GM12878 (cell line): ENCODE measurements around the gene RFXAP. TPM values are rescaled to one million over a fixed set of nuclear protein-coding genes. Genes with fewer than 3 reads are reported as not detected.

Experiments
- ATAC-seq: fragments of 200-7000 bp; cut with Tn5 transposase; 3 replicates; pipeline ENCODE4 v1.9.1; 2020; ENCODE audit warnings: mild to moderate bottlenecking, moderate library complexity
- BruUV-seq: library from RNA; stranded (reverse); fragments of 400-500 nt; replicated peaks from 2 replicates; lab custom pipeline; 2021; lab: Mats Ljungman, UMichigan
- CTCF ChIA-PET: fragments of 300-600 bp; sonication (Branson Sonifier 250); formaldehyde crosslinking; extraction: SDS; loops from one replicate; lab custom pipeline; 2021; ENCODE audit warnings: inconsistent platforms; lab: Yijun Ruan, JAX
- POLR2A ChIA-PET: fragments of 350-600 bp; formaldehyde crosslinking; extraction: SDS; loops from one replicate; lab custom pipeline; 2021; ENCODE audit warnings: inconsistent platforms; lab: Charles Lee
- RAD21 ChIA-PET: fragments of 300-600 bp; sonication (Branson Sonifier 250); formaldehyde crosslinking; loops from one replicate; lab custom pipeline; 2023; ENCODE audit warnings: antibody characterized with exemption; ENCODE audit not compliant: unreplicated experiment; lab: Charles Lee
- SMC1A ChIA-PET: fragments of 300-600 bp; sonication (Branson Sonifier 250); formaldehyde crosslinking; loops from one replicate; lab custom pipeline; 2023; ENCODE audit not compliant: unreplicated experiment, uncharacterized antibody; lab: Charles Lee
- DNase-seq: peaks from one replicate; pipeline ENCODE4 v3.0.0-alpha.2; 2011; ENCODE audit warnings: low read depth, low spot score
- FAIRE-seq: peaks from 3 replicates; lab custom pipeline; 2011; peaks lifted over from hg19 to GRCh38; lab: Jason Lieb, UNC
- H2AFZ ChIP-seq: 2 replicates; pipeline ENCODE4 v1.6.0; 2011; ENCODE audit warnings: low read depth, low read length, control low read depth; ENCODE audit not compliant: control insufficient read depth
- H3K27ac ChIP-seq: 2 replicates; pipeline ENCODE4 v1.5.1; 2011; ENCODE audit warnings: control low read depth; ENCODE audit not compliant: control insufficient read depth, insufficient read depth
- H3K27me3 ChIP-seq, 2 experiments: replicated peaks in 1 of 2; 2 replicates each; pipeline versions ENCODE4 v1.6.0 to v1.6.1; 2011; ENCODE audit warnings: low read length in 1 of 2; ENCODE audit not compliant: control insufficient read depth in 2 of 2, insufficient read depth in 2 of 2
- H3K36me3 ChIP-seq, 2 experiments: 2 replicates each; pipeline ENCODE4 v1.5.1; 2011; ENCODE audit warnings: low read length in 1 of 2; ENCODE audit not compliant: control insufficient read depth in 2 of 2, insufficient read depth in 2 of 2
- H3K4me1 ChIP-seq: 2 replicates; pipeline ENCODE4 v1.6.1; 2011; ENCODE audit warnings: mild to moderate bottlenecking, low read length, moderate library complexity, mixed read lengths; ENCODE audit not compliant: control insufficient read depth, insufficient read depth
- H3K4me2 ChIP-seq: 2 replicates; pipeline ENCODE4 v1.6.0; 2011; ENCODE audit warnings: control low read depth; ENCODE audit not compliant: control insufficient read depth, insufficient read depth
- H3K4me3 ChIP-seq: fragments of 200-600 bp; sonication (generic); 2 replicates; pipeline ENCODE4 v1.5.1; 2016
- H3K79me2 ChIP-seq: 2 replicates; pipeline ENCODE4 v1.6.0; 2011; ENCODE audit warnings: low read length; ENCODE audit not compliant: control insufficient read depth, insufficient read depth
- H3K9ac ChIP-seq: 2 replicates; pipeline ENCODE4 v1.8.0; 2011; ENCODE audit warnings: low read length, control low read depth, mixed read lengths; ENCODE audit not compliant: control insufficient read depth, insufficient read depth
- H3K9me3 ChIP-seq: replicated peaks from 3 replicates; pipeline ENCODE4 v1.5.1; 2011; ENCODE audit warnings: mild to moderate bottlenecking, low read length; ENCODE audit not compliant: control insufficient read depth, insufficient read depth
- H4K20me1 ChIP-seq: 2 replicates; pipeline ENCODE4 v1.6.0; 2011; ENCODE audit not compliant: control insufficient read depth, insufficient read depth
- BCLAF1 ChIP-seq: fragments of 450-650 bp; IDR thresholded peaks from 2 replicates; pipeline ENCODE4 v1.6.1; 2017; ENCODE audit warnings: antibody characterized with exemption, mild to moderate bottlenecking, moderate library complexity
- E4F1 ChIP-seq: fragments of 450-650 bp; IDR thresholded peaks from 2 replicates; pipeline ENCODE4 v1.6.1; 2018; ENCODE audit warnings: borderline replicate concordance, mild to moderate bottlenecking; ENCODE audit not compliant: partially characterized antibody
- NKRF ChIP-seq: fragments of 450-650 bp; conservative IDR thresholded peaks from 2 replicates; pipeline ENCODE4 v1.6.1; 2017; ENCODE audit warnings: mild to moderate bottlenecking, moderate library complexity
- SRF ChIP-seq, 2 experiments: IDR thresholded peaks; 2 replicates each; pipeline ENCODE4 v1.6.1; 2011; ENCODE audit warnings: low read depth in 2 of 2, low read length in 2 of 2, mild to moderate bottlenecking in 1 of 2, moderate library complexity in 1 of 2
- whole genome bisulfite sequencing: methylation state at CpG from one replicate; pipeline ENCODE4 v1.1.6; 2016; ENCODE audit warnings: low lambda C conversion rate; ENCODE audit not compliant: insufficient replicate concordance, insufficient coverage; ENCODE audit errors: missing lambda C conversion rate; 5-methylcytosine and 5-hydroxymethylcytosine counted together
- in situ Hi-C: fragments of 300-500 bp; cut with MboI; formaldehyde crosslinking; loops from 9 replicates; pipeline ENCODE4 v1.14.3; 2018; ENCODE audit warnings: mixed read lengths
- intact Hi-C: fragments of 100-400 bp; cut with micrococcal nuclease; formaldehyde crosslinking; loops from one replicate; pipeline ENCODE4 v1.14.2; 2022; ENCODE audit not compliant: unreplicated experiment
- polyA plus RNA-seq, 11 experiments: library from polyadenylated mRNA; depleted of rRNA in 4 of 11; unstranded in 6 of 11; stranded (reverse) in 5 of 11; fragments of >200 nt; fragmentation: Nextera tagmentation in 4 of 11; fragmentation: Illumina TruSeq in 1 of 11; extraction: Ambion mirVana in 4 of 11; extraction: Trizol in 1 of 11; gene quantifications; 1 replicate in 1 of 11; 2 replicates in 10 of 11; pipeline versions ENCODE4 v1.2.1 to v1.2.3, GENCODE V29; 2011 to 2016; ENCODE audit warnings: inconsistent platforms in 2 of 11, missing spikeins in 2 of 11, low read depth in 1 of 11
- total RNA-seq, 4 experiments: library from RNA; depleted of rRNA in 3 of 4; stranded (reverse); fragments of >200 nt in 3 of 4; fragmentation: Illumina TruSeq in 1 of 4; extraction: Trizol in 1 of 4; gene quantifications; 2 replicates each; pipeline versions ENCODE4 v1.2.1 to v1.2.3, GENCODE V29; 2013 to 2021

Gene RFXAP
- total and polyA plus RNA-seq, 10 of the 15 experiments (the other 5 are each of a cell fraction or from before 2014, with no cell fraction given), result 3.4 to 13.3 (median 7.7) TPM

GRCh38 chr13:36847606-36848005 is 28.6 kb downstream of the RFXAP start:
- Histone ChIP-seq H3K79me2 (no peaks in the 10 kb centered on the region), H3K9me3 (no peaks in the 10 kb centered on the region), H4K20me1 (no peaks in the 10 kb centered on the region), H3K4me2 (no peak overlapping the region), H3K9ac (no peak overlapping the region), H3K4me3 (no peak overlapping the region), H3K4me1 (no peaks in the 10 kb centered on the region), H3K27me3 (no peaks in the 10 kb centered on the region), H3K36me3 (no peaks in the 10 kb centered on the region), H2AFZ (no peak overlapping the region), H3K27ac (no peak overlapping the region)
- ChIA-PET CTCF (interaction anchor here (0.6 to 2.0 kb wide), 4 partner anchors 11 to 135 kb away, joined by 3 to 8 read pairs (median 4); no protein-coding TSS in a partner anchor), RAD21 (no interaction called here), SMC1A (no interaction called here), POLR2A (no interaction called here)
- intact Hi-C loops (loop anchor here (10.0 kb wide), 1 partner anchor 423 kb away; no protein-coding TSS in a partner anchor), in situ Hi-C loops (no loop called here)
- FAIRE-seq (no peak), DNase-seq (no peak), ATAC-seq (no peak)
- no TSS peak for BruUV-seq
- 88% methylated on average over 9 of the region's 9 CpGs for WGBS
- TF ChIP-seq E4F1 (no peak), BCLAF1 (no peak), SRF (IDR thresholded peaks at IDR 0.05; ENCODE audit: low read depth in 2 of 2, low read length in 2 of 2) (no peak), NKRF (no peak)
